GM12865 (cell line): ENCODE measurements around the gene OR4D10.
"Not testable (repeated sequence)": the region's sequence is repeated elsewhere in the genome, so short reads cannot be mapped to it uniquely, and the experiment has no call there.

Source experiments
- DNase-seq: peaks from one replicate; pipeline ENCODE4 v3.0.0; 2010; ENCODE audit warnings: low read depth
- H3K4me3 ChIP-seq: 2 replicates; pipeline ENCODE4 v1.5.1; 2011; ENCODE audit warnings: mild to moderate bottlenecking, low read depth, low read length, control low read depth
- CTCF ChIP-seq: IDR thresholded peaks from 2 replicates; pipeline ENCODE4 v1.5.1; 2011; ENCODE audit warnings: low read length, control low read depth, low read depth, inconsistent platforms; ENCODE audit not compliant: insufficient read depth; ENCODE audit errors: missing control alignments

Gene OR4D10

GRCh38 chr11:59436169-59436568 is 36.9 kb upstream of the OR4D10 start, which contains the start of gene OR5A1:
Gene OR5A1, plus strand, starts transcription at chr11:59436469. Its CDS starts 6,700 bp downstream, at chr11:59443169.
- no peak within 1 kb of the TSS for H3K4me3 ChIP-seq
- no peak for DNase-seq
- no peak for TF ChIP-seq CTCF

- TF ChIP-seq CTCF: no peak
- H3K4me3 ChIP-seq: no peak overlapping the region
- DNase-seq: no peak
Measured at GRCh38 chr11:59437770-59438169, 35.3 kb upstream of the OR4D10 start.

DNA sequence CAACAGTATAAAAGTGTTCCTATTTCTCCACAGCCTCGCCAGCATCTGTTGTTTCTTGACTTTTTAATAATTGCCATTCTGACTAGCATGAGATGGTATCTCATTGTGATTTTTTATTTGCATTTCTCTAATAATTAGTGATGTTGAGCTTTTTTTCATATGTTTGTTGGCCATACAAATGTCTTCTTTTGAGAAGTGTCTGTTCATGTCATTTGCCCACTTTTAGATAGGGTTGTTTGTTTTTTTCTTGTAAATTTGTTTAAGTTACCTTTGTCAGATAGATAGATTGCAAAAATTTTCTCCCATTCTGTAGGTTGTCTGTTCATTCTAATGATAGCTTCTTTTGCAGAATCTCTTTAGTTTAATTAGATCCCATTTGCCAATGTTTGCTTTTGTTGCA is 27.5 kb upstream of the OR4D10 start:
- not testable (repeated sequence) for DNase-seq

DNA sequence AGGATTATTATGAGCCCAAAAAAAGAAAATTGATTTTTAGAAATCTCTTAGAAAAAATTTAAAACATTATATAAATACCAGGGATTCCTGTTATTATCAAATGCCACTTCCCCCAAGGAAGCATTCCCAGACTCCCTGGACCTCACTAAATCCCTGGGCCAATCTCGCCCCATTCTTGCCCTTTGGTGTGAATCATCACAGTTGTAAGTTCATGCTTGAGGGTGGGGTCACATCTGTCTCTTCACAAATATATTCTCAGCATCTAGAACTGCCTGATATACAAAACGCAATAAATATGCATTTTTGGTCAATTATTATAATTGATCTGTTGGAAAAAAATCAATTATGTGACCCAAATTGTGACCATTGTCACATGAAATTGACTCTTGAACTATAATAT is 24.6 kb upstream of the OR4D10 start:
- DNase-seq: no peak

More for the DNA sequence above, 27.5 kb upstream of the OR4D10 start:
- H3K4me3 ChIP-seq: not testable (repeated sequence)

DNA sequence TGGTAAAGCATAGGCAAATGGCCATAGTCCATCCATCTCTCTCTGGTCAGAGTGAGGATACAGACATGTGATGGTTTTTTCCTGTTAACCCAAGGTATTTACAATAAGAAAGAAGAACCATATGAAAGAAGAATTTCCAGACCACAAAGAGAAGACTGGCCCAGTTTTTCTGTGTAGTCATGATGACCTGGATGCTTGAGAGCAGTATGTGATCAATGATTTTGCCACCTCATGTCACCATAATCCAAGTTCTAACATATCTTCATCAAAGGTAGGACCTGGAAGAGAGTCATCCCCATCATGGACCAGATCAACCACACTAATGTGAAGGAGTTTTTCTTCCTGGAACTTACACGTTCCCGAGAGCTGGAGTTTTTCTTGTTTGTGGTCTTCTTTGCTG is 16.5 kb upstream of the OR4D10 start, which contains the start of gene OR4D6:
TSS of gene OR4D6 (plus strand) at position 301 of the 400 bp plus-strand sequence. CDS start at position 301, 0 bp downstream.
- DNase-seq: no peak
- no peak within 1 kb of the TSS for H3K4me3 ChIP-seq
- no peak for TF ChIP-seq CTCF

More for the DNA sequence above, 24.6 kb upstream of the OR4D10 start:
- H3K4me3 ChIP-seq: no peak overlapping the region
- no peak for TF ChIP-seq CTCF

GRCh38 chr11:59459916-59460315 is 13.2 kb upstream of the OR4D10 start:
- no peak for DNase-seq
- no peak for TF ChIP-seq CTCF
- no peak overlapping the region for H3K4me3 ChIP-seq

- H3K4me3 ChIP-seq: no peak overlapping the region
- TF ChIP-seq CTCF: no peak
- no peak for DNase-seq
Measured at GRCh38 chr11:59463190-59463641, 9.9 kb upstream of the OR4D10 start.
